Neuronal stem cell (in vitro differentiated cells): Measurements from ENCODE around the gene SIPA1.

Source experiments
- DNase-seq: peaks from one replicate; pipeline ENCODE4 v3.0.0-alpha.2; 2013; ENCODE audit warnings: low spot score
- H2AFZ ChIP-seq: one replicate; pipeline ENCODE4 v1.6.1; 2013; ENCODE audit warnings: mild to moderate bottlenecking, low read length, inconsistent platforms
- H2AK5ac ChIP-seq: 2 replicates; pipeline ENCODE4 v1.6.1; 2013; ENCODE audit warnings: low read depth, mild to moderate bottlenecking, inconsistent platforms, low read length, moderate library complexity, mixed read lengths
- H2BK120ac ChIP-seq: 2 replicates; pipeline ENCODE4 v1.6.1; 2013; ENCODE audit warnings: low read depth, mild to moderate bottlenecking, inconsistent platforms, low read length, moderate library complexity, mixed read lengths
- H2BK12ac ChIP-seq: one replicate; pipeline ENCODE4 v1.6.1; 2013; ENCODE audit warnings: low read length, inconsistent platforms
- H2BK15ac ChIP-seq: 2 replicates; pipeline ENCODE4 v1.6.1; 2013; ENCODE audit warnings: mild to moderate bottlenecking, low read length, inconsistent platforms, mixed read lengths
- H2BK5ac ChIP-seq: one replicate; pipeline ENCODE4 v1.6.1; 2013; ENCODE audit warnings: inconsistent platforms, mild to moderate bottlenecking, low read length, moderate library complexity
- H3K14ac ChIP-seq: one replicate; pipeline ENCODE4 v1.6.1; 2013; ENCODE audit warnings: low read length, inconsistent platforms
- H3K18ac ChIP-seq: 2 replicates; pipeline ENCODE4 v1.6.1; 2013; ENCODE audit warnings: low read length, inconsistent platforms
- H3K23ac ChIP-seq: 2 replicates; pipeline ENCODE4 v1.6.1; 2013; ENCODE audit warnings: low read depth, mild to moderate bottlenecking, mixed read lengths, low read length, inconsistent platforms; ENCODE audit not compliant: poor library complexity
- H3K27ac ChIP-seq: replicated peaks from 3 replicates; pipeline ENCODE4 v1.5.1; 2013; ENCODE audit warnings: low read length, inconsistent platforms
- H3K27me3 ChIP-seq, 3 experiments: 2 replicates each; pipeline ENCODE4 v1.6.1; 2013; ENCODE audit warnings: low read length in 3 of 3, mild to moderate bottlenecking in 2 of 3, inconsistent platforms in 1 of 3, low read depth in 1 of 3, mixed read lengths in 1 of 3, moderate library complexity in 1 of 3; ENCODE audit not compliant: control insufficient read depth in 3 of 3, insufficient read depth in 3 of 3
- H3K36me3 ChIP-seq, 2 donors: replicated peaks in 1 of 2; 2 replicates each; pipeline ENCODE4 v1.6.1; 2013; ENCODE audit warnings: low read length in 2 of 2; ENCODE audit not compliant: control insufficient read depth in 2 of 2, insufficient read depth in 2 of 2
- H3K4ac ChIP-seq: 2 replicates; pipeline ENCODE4 v1.6.1; 2013; ENCODE audit warnings: inconsistent platforms, mild to moderate bottlenecking, low read length, moderate library complexity
- H3K4me1 ChIP-seq, 2 donors: 1 replicate in 1 of 2; 2 replicates in 1 of 2; pipeline ENCODE4 v1.6.1; 2013; ENCODE audit warnings: low read length in 2 of 2, low read depth in 1 of 2; ENCODE audit not compliant: control insufficient read depth in 2 of 2, insufficient read depth in 1 of 2
- H3K4me2 ChIP-seq: one replicate; pipeline ENCODE4 v1.6.1; 2013; ENCODE audit warnings: mild to moderate bottlenecking, low read length, inconsistent platforms; ENCODE audit not compliant: insufficient read depth, poor library complexity, severe bottlenecking
- H3K4me3 ChIP-seq, 2 donors: 2 replicates each; pipeline ENCODE4 v1.5.1; 2013; ENCODE audit warnings: low read length in 2 of 2, mild to moderate bottlenecking in 2 of 2, inconsistent platforms in 1 of 2, moderate library complexity in 1 of 2
- H3K79me1 ChIP-seq: one replicate; pipeline ENCODE4 v1.6.1; 2013; ENCODE audit warnings: low read depth, mild to moderate bottlenecking, inconsistent platforms, low read length, moderate library complexity
- H3K9ac ChIP-seq: one replicate; pipeline ENCODE4 v1.6.1; 2013; ENCODE audit warnings: mild to moderate bottlenecking, low read depth, low read length, inconsistent platforms; ENCODE audit not compliant: poor library complexity
- H3K9me3 ChIP-seq, 2 donors: replicated peaks in 1 of 2; 2 replicates each; pipeline versions ENCODE3 to v1.6.1; 2013; ENCODE audit warnings: low read length in 2 of 2, mild to moderate bottlenecking in 2 of 2, inconsistent platforms in 1 of 2, low read depth in 1 of 2, mixed read lengths in 1 of 2, moderate library complexity in 1 of 2; ENCODE audit not compliant: control insufficient read depth in 2 of 2, insufficient read depth in 1 of 2
- H4K8ac ChIP-seq: one replicate; pipeline ENCODE4 v1.6.1; 2013; ENCODE audit warnings: low read depth, mild to moderate bottlenecking, inconsistent platforms, low read length, moderate library complexity
- H4K91ac ChIP-seq: one replicate; pipeline ENCODE4 v1.6.1; 2013; ENCODE audit warnings: low read length, low read depth, mild to moderate bottlenecking, inconsistent platforms; ENCODE audit not compliant: poor library complexity
- WGBS, 2 donors: extraction: QIAGEN DNeasy Blood & Tissue Kit; methylation state at CpG; one replicate each; pipeline ENCODE4 v1.1.7; 2013; ENCODE audit warnings: missing lambda C conversion rate in 2 of 2, mixed read lengths in 1 of 2; ENCODE audit not compliant: insufficient read length in 2 of 2, insufficient replicate concordance in 1 of 2; ENCODE audit errors: extremely low coverage in 2 of 2; 5-methylcytosine and 5-hydroxymethylcytosine counted together

SIPA1 gene

GRCh38 chr11:65609665-65610064, 28.2 kb upstream of the SIPA1 start:
- Histone ChIP-seq H3K14ac (no peak overlapping the region), H2BK5ac (no peak overlapping the region), H3K4ac (no peak overlapping the region), H2AFZ (no peak overlapping the region), H3K4me1 (peaks cover 22 to 25% of the 10 kb centered on the region in 2 donors), H4K91ac (no peak overlapping the region), H3K9ac (no peak overlapping the region), H2AK5ac (no peak overlapping the region), H3K36me3 (peaks cover 31 to 80% of the 10 kb centered on the region in 2 donors), H3K18ac (peak overlapping the region; percentile 8), H2BK15ac (no peak overlapping the region), H2BK12ac (no peak overlapping the region), H2BK120ac (no peak overlapping the region), H3K23ac (peak overlapping the region; percentile 81), H4K8ac (no peak overlapping the region), H3K9me3 (no peaks in the 10 kb centered on the region), H3K79me1 (peaks cover 13% of the 10 kb centered on the region), H3K27ac (no peak overlapping the region), H3K4me2 (no peak overlapping the region), H3K27me3 (no peaks in the 10 kb centered on the region), H3K4me3 (no peak overlapping the region)
- WGBS, 2 donors = no CpG with 5 or more reads among the region's 5 CpGs
- DNase-seq = no peak

DNA sequence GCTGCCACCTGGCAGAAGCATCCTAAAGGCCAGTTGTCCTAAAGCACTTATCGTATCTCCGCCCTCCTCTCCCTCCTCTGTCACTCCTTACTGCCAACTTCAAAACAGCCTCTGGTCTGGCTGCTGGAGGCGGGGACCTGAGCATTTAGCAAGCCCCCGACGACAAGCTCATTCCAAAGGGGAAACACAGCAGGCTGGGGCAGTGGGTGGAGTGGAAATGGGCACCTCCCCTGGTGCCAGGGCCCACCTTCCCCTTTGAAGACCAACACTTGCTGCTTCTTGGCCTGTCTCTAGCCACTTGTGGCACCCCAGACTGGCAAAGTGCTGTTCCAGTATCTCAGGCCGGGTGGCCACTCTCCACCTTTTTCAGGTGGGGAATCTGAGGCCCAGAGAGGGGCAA, 27.5 kb upstream of the SIPA1 start:
- Histone ChIP-seq H3K9me3 (no peaks in the 10 kb centered on the region), H2BK120ac (no peak overlapping the region), H3K4ac (no peak overlapping the region), H3K79me1 (peaks cover 13% of the 10 kb centered on the region), H3K4me2 (no peak overlapping the region), H2AK5ac (no peak overlapping the region), H3K27me3 (no peaks in the 10 kb centered on the region), H2BK5ac (no peak overlapping the region), H2AFZ (no peak overlapping the region), H2BK15ac (no peak overlapping the region), H4K91ac (no peak overlapping the region), H3K4me3 (no peak overlapping the region), H3K23ac (no peak overlapping the region), H3K18ac (no peak overlapping the region), H3K9ac (peak overlapping the region; percentile 57), H2BK12ac (no peak overlapping the region), H3K27ac (no peak overlapping the region), H3K14ac (no peak overlapping the region), H3K4me1 (peaks cover 22 to 25% of the 10 kb centered on the region in 2 donors), H3K36me3 (peaks cover 24 to 73% of the 10 kb centered on the region in 2 donors), H4K8ac (no peak overlapping the region)
- no peak for DNase-seq
- WGBS, 2 donors = no CpG with 5 or more reads among the region's 6 CpGs

DNA sequence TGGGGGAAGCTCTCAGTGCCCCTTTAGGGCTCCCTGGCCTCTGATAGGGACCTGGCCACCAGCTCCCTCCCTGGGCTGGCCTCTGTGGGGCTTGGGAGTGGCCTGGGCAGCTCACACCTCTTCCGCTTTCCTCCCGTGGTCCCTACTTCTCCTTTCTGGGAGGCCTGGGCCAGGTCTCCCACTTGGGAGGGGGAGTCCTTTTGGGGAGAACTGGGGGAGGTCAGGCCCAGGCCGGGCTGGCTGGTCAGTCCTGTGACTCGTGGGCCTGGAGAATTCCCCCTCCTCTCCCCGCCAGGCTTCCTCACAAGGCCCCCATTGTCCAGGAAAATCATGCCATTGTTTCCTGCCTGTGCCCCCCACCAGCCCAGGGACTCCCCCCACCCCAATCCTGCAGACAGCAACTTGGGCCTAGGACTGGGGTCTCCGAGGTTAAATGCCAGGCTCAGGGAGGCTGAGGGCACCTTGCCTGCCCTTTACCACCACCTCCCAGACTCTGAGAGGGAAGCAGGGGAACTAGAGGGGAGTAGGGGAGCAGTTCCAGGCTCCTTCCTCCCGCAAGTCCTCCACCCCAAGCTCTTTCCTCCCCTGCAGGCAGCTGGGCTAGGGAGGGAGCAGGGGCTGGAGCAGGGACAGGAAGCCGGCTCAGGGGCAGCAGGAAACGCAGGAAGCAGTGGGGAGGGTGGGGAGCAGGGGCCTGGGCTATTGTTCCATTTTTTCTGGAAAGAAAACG, 26.7 kb upstream of the SIPA1 start:
- Histone ChIP-seq H3K27me3 (no peaks in the 10 kb centered on the region), H3K79me1 (peaks cover 13% of the 10 kb centered on the region), H3K23ac (no peak overlapping the region), H2BK5ac (no peak overlapping the region), H3K4ac (peak overlapping the region; percentile 71), H4K91ac (no peak overlapping the region), H3K4me1 (peaks cover 23 to 25% of the 10 kb centered on the region in 2 donors), H2AFZ (no peak overlapping the region), H2BK12ac (peak overlapping the region; percentile 52), H2BK15ac (no peak overlapping the region), H3K9ac (peak overlapping the region; percentile 68), H2AK5ac (no peak overlapping the region), H3K18ac (peak overlapping the region; percentile 73), H3K9me3 (no peaks in the 10 kb centered on the region), H3K36me3 (peaks cover 18 to 65% of the 10 kb centered on the region in 2 donors), H3K27ac (no peak overlapping the region), H2BK120ac (no peak overlapping the region), H3K4me3 (peak overlapping the region in 1 of 2 donors; percentile 98), H4K8ac (no peak overlapping the region), H3K4me2 (no peak overlapping the region), H3K14ac (no peak overlapping the region)
- no peak for DNase-seq
- no CpG with 5 or more reads among the region's 10 CpGs for WGBS, 2 donors

DNA sequence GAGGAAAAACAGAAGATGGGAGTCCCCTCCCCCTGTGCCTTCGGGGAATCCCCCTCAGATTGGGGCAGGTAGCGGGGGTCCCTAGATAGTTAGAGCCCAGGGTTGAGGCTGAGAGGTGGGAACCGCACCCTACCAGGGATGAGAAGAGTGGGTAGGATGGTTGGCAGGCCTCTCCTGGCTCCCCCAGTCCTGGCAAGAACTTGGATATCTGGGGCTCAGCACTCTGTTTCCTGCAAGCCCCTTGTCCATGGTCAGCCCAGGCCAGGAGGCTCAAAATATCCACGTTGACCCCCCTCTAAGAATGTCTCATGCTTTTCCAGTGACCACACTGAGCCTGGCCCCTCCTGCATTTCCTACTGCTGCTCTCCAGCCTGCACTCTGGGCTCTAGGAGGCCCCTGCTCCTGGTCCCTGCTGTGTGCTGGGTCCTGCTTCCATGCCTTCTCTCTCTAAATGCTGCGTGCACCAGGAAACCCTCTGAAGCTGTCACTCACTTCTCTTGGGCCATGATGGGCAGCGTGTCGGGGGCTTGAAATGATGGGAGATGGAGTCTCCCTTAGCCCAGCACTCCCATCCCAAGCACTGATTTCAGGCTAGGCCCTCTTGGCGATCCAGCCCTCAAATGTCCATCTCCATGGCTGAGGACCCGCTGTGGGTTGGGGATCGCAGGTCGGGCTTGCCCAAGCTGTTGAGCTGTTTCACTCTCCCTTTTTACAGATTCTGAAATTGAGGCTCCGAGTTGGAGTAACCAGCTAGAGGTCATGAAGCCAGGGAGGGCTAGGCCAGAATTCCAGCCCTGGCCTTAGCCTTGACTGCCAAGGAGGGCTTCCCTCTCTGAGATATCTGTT, 25.9 kb upstream of the SIPA1 start:
- Histone ChIP-seq H3K4me1 (peaks cover 26 to 31% of the 10 kb centered on the region in 2 donors), H3K4me3 (peak overlapping the region in 1 of 2 donors; percentile 98)
- no CpG with 5 or more reads among the region's 12 CpGs for WGBS, 2 donors

More for the DNA sequence above, 25.9 kb upstream of the SIPA1 start:
- no peaks in the 10 kb centered on the region for H3K27me3 ChIP-seq
- no peak overlapping the region for H3K27ac ChIP-seq
- DNase-seq = no peak
- no peaks in the 10 kb centered on the region for H3K9me3 ChIP-seq
- no peak overlapping the region for H2BK120ac ChIP-seq
- no peak overlapping the region for H4K91ac ChIP-seq
- H3K4ac ChIP-seq = no peak overlapping the region
- no peak overlapping the region for H2AFZ ChIP-seq
- H2BK12ac ChIP-seq = no peak overlapping the region
- H4K8ac ChIP-seq = no peak overlapping the region
- H3K36me3 ChIP-seq = peaks cover 18 to 63% of the 10 kb centered on the region in 2 donors
- peak overlapping the region; percentile 98 for H2AK5ac ChIP-seq
- H3K9ac ChIP-seq = peak overlapping the region; percentile 50
- H3K4me2 ChIP-seq = peak overlapping the region; percentile 31
- H3K79me1 ChIP-seq = peaks cover 19% of the 10 kb centered on the region
- H3K14ac ChIP-seq = no peak overlapping the region
- peak overlapping the region; percentile 37 for H3K18ac ChIP-seq
- H3K23ac ChIP-seq = peak overlapping the region; percentile 18
- H2BK5ac ChIP-seq = no peak overlapping the region
- no peak overlapping the region for H2BK15ac ChIP-seq
